Stomach (tissue), 9 donors: Measurements from ENCODE around the gene SLC25A53. TPM values are rescaled to one million over a fixed set of nuclear protein-coding genes. Genes with fewer than 3 reads are reported as not detected.

Source experiments
- DNase-seq, 2 donors: peaks; one replicate each; pipeline versions ENCODE4 v3.0.0 to v3.0.0-alpha.2; 2013 to 2019
- H3K27ac ChIP-seq, 5 donors: fragments of 200-600 bp in 4 of 5; sonication (generic) in 4 of 5; one replicate each; pipeline ENCODE4 v1.5.1; 2013 to 2019; ENCODE audit warnings: mild to moderate bottlenecking in 1 of 5, moderate library complexity in 1 of 5
- H3K27me3 ChIP-seq, 3 donors: fragments of 200-600 bp; sonication (generic); one replicate each; pipeline ENCODE4 v1.5.1; 2017 to 2019; ENCODE audit warnings: mixed run types in 1 of 3
- H3K36me3 ChIP-seq, 4 donors: fragments of 200-600 bp; sonication (generic); 1 replicate in 3 of 4; 2 replicates in 1 of 4; pipeline ENCODE4 v1.5.1; 2016 to 2019
- H3K4me1 ChIP-seq, 4 donors: fragments of 200-600 bp; sonication (generic); one replicate each; pipeline ENCODE4 v1.5.1; 2016 to 2019
- H3K4me3 ChIP-seq, 4 donors: fragments of 200-600 bp; sonication (generic) in 3 of 4; one replicate each; pipeline ENCODE4 v1.5.1; 2016 to 2019; ENCODE audit warnings: mild to moderate bottlenecking in 1 of 4
- H3K9me3 ChIP-seq, 4 donors: fragments of 200-600 bp; sonication (generic); one replicate each; pipeline ENCODE4 v1.5.1; 2016 to 2019
- EP300 ChIP-seq: sonication (generic); formaldehyde crosslinking; IDR thresholded peaks from one replicate; pipeline ENCODE4 v1.6.1; 2017; ENCODE audit warnings: antibody characterized with exemption
- POLR2A ChIP-seq, 4 donors: fragments of 450-650 bp; IDR thresholded peaks; one replicate each; pipeline ENCODE4 v1.6.1; 2016; ENCODE audit warnings: antibody characterized with exemption in 4 of 4, control low read depth in 2 of 4, mild to moderate bottlenecking in 1 of 4, moderate library complexity in 1 of 4
- POLR2AphosphoS5 ChIP-seq, 3 donors: sonication (generic); formaldehyde crosslinking; IDR thresholded peaks; one replicate each; pipeline ENCODE4 v1.6.1; 2016; ENCODE audit warnings: antibody characterized with exemption in 3 of 3
- WGBS, 5 donors: extraction: QIAGEN DNeasy Blood & Tissue Kit in 3 of 5; methylation state at CpG; one replicate each; pipeline versions ENCODE4 v1.1.5 to v1.1.7; 2013 to 2018; 5-methylcytosine and 5-hydroxymethylcytosine counted together
- intact Hi-C: fragments of 100-400 bp; cut with DNase I; formaldehyde crosslinking; loops from one replicate; pipeline ENCODE4 v1.15.1; 2023; ENCODE audit warnings: low total_unique reads
- polyA plus RNA-seq, 3 donors: library from polyadenylated mRNA; stranded (reverse); fragments of 200-250 nt; gene quantifications; one replicate each; pipeline ENCODE4 v1.2.3, GENCODE V29; 2013
- total RNA-seq, 5 donors: library from RNA; depleted of rRNA; stranded (reverse); fragments of >200 nt; gene quantifications; one replicate each; pipeline versions ENCODE4 v1.1.0 to v1.2.3, GENCODE V29; 2014 to 2016
- TF ChIP-seq, protein P1 (sequence below), 7 experiments: fragments of 450-650 bp in 4 of 7; fragments of 200-600 bp in 3 of 7; sonication (generic) in 3 of 7; IDR thresholded peaks; one replicate each; pipeline ENCODE4 v1.5.1; 2016 to 2019; ENCODE audit warnings: antibody characterized with exemption in 7 of 7, control low read depth in 2 of 7, mild to moderate bottlenecking in 1 of 7
- donor health status: healthy with polysubstance abuse.
- donor health status: Bipolar disorder and iron deficiency.
- donor health status: healthy.

SLC25A53 gene
- total and polyA plus RNA-seq, 8 donors = 2.9 to 118 (median 6.4) TPM

DNA sequence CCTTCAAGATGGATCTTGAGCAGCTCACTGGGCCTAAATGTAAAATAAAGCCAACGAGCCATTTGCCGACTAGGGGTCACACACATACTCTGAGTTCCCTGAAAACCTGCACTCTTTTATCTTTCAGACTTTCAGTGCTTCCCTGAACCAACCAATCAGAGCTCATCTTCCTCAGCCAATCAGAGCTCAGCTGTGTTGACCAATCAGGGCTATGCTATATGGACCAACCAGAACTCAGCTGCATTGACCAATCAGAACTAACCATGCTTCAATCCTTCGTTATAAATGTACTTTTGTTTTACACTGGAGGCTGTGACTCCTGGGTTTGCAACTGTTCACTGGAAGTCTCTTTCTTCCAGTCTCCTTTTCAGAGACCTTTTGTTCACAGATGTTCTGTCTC, 19.3 kb downstream of the SLC25A53 start:
- Histone ChIP-seq H3K9me3 (no peaks in the 10 kb centered on the region), H3K4me1 (peaks cover 0 to 11% (median 8%) of the 10 kb centered on the region in 4 donors), H3K27me3 (peaks cover 0 to 6% (median 0%) of the 10 kb centered on the region in 3 donors), H3K36me3 (no peaks in the 10 kb centered on the region), H3K27ac (no peak overlapping the region), H3K4me3 (no peak overlapping the region)
- TF ChIP-seq, protein P1, sequence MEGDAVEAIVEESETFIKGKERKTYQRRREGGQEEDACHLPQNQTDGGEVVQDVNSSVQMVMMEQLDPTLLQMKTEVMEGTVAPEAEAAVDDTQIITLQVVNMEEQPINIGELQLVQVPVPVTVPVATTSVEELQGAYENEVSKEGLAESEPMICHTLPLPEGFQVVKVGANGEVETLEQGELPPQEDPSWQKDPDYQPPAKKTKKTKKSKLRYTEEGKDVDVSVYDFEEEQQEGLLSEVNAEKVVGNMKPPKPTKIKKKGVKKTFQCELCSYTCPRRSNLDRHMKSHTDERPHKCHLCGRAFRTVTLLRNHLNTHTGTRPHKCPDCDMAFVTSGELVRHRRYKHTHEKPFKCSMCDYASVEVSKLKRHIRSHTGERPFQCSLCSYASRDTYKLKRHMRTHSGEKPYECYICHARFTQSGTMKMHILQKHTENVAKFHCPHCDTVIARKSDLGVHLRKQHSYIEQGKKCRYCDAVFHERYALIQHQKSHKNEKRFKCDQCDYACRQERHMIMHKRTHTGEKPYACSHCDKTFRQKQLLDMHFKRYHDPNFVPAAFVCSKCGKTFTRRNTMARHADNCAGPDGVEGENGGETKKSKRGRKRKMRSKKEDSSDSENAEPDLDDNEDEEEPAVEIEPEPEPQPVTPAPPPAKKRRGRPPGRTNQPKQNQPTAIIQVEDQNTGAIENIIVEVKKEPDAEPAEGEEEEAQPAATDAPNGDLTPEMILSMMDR (IDR thresholded peaks at IDR 0.05) = no peak
- TF ChIP-seq POLR2A (IDR thresholded peaks at IDR 0.05) = no peak
- TF ChIP-seq POLR2AphosphoS5 (IDR thresholded peaks at IDR 0.05) = no peak
- no peak for TF ChIP-seq EP300
- 86 to 96% (median 87%) methylated on average over 3 of the region's 3 CpGs for WGBS, 5 donors
- DNase-seq = no peak
- intact Hi-C loops = no loop called here

DNA sequence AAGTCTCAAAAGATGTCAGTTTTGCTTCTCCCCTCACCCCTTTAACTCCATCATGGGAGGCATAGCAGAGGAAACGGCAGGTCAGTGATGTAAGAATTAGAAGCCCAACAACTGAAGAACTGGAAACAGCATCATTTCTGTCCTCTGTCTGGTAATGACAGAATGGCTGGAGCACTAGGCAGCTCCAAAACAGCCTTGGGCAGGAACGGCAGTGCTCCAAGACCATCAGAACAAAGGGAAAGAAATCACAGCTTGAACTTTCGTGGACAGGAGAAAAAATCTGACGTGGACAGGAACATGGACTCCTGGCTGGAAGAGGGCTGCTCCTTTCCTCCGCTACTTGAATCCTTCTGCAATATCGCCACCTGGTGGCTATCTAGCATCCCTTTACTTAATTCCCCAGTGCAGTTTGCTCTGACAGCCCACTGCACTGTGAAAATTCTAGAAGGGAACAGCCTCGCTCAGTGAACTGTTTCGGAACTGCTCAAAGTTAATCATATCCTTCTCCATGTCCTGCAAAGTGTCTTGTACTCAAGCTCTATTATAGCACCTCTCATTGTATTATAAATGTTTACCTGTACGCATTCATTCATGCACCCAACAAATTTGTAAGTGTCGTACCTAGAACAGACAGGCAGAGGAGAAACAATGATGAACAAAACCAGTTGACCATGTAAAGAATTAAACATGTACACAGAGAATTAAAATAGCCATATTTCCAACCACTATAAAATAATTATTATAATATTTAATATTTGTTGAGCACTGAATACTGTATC, 20.4 kb downstream of the SLC25A53 start:
- H3K4me3 ChIP-seq = peak overlapping the region; percentile 11 to 33 (median 22)
- intact Hi-C loops = no loop called here

DNA sequence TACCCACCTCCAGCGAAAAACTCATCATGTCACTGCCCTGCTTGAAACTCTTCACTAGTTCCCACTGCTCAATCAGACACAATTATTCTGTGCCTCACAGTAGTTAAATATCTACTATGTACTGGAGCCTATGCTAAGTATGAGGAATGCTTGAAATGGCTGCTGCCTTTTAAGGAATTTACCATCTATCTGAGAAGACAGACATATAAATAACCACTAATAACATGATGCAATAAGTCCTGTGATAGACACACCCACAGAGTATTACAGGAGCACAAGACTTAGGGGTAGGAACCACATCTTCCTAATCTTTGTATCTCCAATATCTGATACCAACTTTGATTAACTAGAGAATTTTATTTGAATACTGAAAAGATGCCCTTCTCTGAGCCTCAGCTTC, 21.1 kb downstream of the SLC25A53 start:
- peaks cover 0 to 11% (median 7%) of the 10 kb centered on the region in 4 donors for H3K4me1 ChIP-seq
- H3K36me3 ChIP-seq = peaks cover 0 to 4% (median 2%) of the 10 kb centered on the region in 4 donors
- 77 to 100% (median 86%) methylated on average over 1 of the region's 1 CpG for WGBS, 5 donors
- H3K4me3 ChIP-seq = no peak overlapping the region
- TF ChIP-seq, protein P1 (IDR thresholded peaks at IDR 0.05) = no peak
- TF ChIP-seq POLR2A (IDR thresholded peaks at IDR 0.05) (no peak), POLR2AphosphoS5 (IDR thresholded peaks at IDR 0.05) (no peak), EP300 (no peak)
- intact Hi-C loops = no loop called here
- DNase-seq = no peak
- H3K27me3 ChIP-seq = peaks cover 0 to 3% (median 0%) of the 10 kb centered on the region in 3 donors
- no peaks in the 10 kb centered on the region for H3K9me3 ChIP-seq
- peak overlapping the region in 1 of 5 donors; percentile 46 for H3K27ac ChIP-seq

More for the DNA sequence above, 20.4 kb downstream of the SLC25A53 start:
- Histone ChIP-seq H3K9me3 (no peaks in the 10 kb centered on the region), H3K4me1 (peaks cover 0 to 11% (median 8%) of the 10 kb centered on the region in 4 donors), H3K27me3 (peaks cover 0 to 5% (median 0%) of the 10 kb centered on the region in 3 donors), H3K27ac (peak overlapping the region in 2 of 5 donors; percentile 34 to 46), H3K36me3 (no peaks in the 10 kb centered on the region)
- DNase-seq = peak; percentile 72 to 95
- TF ChIP-seq, protein P1 (IDR thresholded peaks at IDR 0.05) = peak in 4 of 7 experiments; percentile 52 to 76 (median 66)
- no peak for TF ChIP-seq EP300
- TF ChIP-seq POLR2A (IDR thresholded peaks at IDR 0.05) = no peak
- TF ChIP-seq POLR2AphosphoS5 (IDR thresholded peaks at IDR 0.05) = no peak
- 15 to 27% (median 22%) methylated on average over 10 of the region's 10 CpGs for WGBS, 5 donors

DNA sequence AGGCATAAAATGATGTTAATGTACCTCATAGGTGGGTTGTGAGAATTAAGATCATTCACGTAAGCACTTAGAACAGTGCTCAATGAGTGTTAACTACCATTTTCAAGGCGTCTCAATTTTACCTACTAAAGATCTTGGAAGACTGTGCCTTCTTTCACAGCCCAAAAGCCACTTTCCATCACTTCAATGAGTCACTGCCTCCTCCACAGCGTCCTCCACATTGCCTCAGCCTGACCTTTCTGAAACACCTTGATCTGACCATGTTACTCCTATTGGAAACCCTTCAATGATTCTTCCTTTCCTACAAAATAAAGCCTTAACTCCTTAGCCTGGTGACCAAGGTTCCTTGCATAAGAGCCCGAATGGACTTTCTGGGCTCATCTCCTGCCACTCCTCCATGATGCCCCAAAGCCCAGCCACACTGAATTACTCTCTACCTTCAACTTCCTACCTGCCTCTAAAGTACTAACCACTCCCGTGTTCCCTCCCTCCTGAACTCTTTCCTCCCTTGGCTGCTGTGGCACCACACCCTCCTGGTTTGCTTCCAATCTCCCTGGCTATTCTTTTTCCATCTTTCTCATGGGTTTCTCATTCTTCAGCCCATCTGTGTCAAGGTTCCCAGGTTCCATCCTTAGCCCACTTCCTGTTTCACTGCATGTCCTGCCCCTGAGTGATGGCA, 22.1 kb downstream of the SLC25A53 start:
- peaks cover 0 to 3% (median 0%) of the 10 kb centered on the region in 3 donors for H3K27me3 ChIP-seq
- TF ChIP-seq EP300 (no peak), POLR2AphosphoS5 (IDR thresholded peaks at IDR 0.05) (no peak), POLR2A (IDR thresholded peaks at IDR 0.05) (no peak)
- TF ChIP-seq, protein P1 (IDR thresholded peaks at IDR 0.05) = no peak
- intact Hi-C loops = no loop called here
- peaks cover 0 to 13% (median 9%) of the 10 kb centered on the region in 4 donors for H3K36me3 ChIP-seq
- H3K9me3 ChIP-seq = no peaks in the 10 kb centered on the region
- no peak for DNase-seq
- 60 to 80% (median 80%) methylated on average over 5 of the region's 5 CpGs for WGBS, 5 donors
- H3K27ac ChIP-seq = no peak overlapping the region
- no peak overlapping the region for H3K4me3 ChIP-seq
- peaks cover 0 to 11% (median 7%) of the 10 kb centered on the region in 4 donors for H3K4me1 ChIP-seq
